Measurements from ENCODE around the gene PPP1R12A.

The PPP1R12A gene

DNA sequence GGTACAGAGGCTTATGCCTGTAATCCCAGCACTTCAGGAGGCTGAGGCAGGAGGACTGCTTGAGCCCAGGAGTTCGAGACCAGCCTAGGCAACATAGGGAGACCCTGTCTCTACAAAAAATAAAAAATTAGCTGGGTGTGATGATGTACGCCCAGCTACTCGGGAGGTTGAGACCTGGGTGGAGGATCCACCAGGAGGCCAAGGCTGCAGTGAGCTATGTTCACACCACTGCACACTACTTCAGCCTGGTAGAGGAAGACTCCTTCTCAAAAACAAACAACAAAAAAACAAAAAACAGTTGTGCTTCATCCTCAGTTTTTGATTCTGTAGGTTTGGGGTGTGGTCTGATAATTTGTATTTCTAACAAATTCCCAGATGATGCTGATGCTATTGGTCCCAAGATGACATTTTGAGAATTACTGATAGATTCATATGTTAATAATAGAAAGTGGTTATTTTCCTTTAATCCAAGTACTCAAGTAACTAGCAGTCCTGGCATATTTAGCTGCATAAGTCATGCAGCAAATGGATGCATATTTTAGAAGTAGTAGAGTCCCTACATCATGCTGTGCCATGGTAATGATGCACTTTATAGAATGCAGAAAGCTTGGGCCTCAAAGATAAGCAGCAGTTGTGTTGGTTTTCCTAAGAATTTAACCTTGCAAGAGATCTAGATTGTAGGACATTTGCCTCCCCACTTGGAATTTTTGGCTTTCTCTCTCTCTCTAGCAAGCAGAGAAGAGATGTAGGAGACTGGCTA, 168.0 kb downstream of the PPP1R12A start:
- DNase-seq, result no peak

DNA sequence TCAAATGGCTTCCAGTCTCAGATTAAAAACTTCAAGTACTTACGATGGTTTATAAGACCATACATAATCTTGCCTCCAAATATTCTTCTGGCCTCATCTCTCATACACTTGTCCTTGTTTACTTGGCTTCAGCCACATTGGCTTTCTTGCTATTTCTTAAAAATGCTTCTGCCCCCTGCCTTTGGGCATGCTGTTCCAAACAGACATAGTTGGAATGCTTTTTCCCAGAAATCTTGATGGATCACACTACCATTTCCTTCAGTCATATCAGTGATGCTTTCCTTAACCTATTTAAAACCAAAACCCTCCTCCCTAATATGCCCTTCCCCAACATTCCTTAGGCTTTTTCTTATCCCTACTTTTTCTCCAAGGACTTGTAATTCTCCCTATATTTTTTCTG, 169.7 kb downstream of the PPP1R12A start:
- no peak for DNase-seq

DNA sequence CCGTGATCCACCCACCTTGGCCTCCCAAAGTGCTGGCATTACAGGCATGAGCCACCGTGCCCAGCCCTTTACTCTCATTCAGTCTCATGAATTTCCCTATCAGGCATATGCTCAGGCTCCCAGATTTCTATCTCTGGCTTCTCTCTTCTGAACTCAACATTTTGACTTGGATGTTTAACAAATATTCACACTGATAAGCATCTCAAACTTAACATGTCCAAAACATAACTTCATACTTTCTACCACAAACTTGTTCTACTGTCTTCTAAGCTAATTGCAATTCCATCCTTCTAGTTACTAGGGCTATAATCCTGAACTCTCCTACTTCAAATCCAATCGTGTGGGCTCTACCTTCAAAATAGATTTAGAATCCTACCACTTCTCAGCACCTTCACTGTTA, 170.3 kb downstream of the PPP1R12A start:
- DNase-seq, result no peak

DNA sequence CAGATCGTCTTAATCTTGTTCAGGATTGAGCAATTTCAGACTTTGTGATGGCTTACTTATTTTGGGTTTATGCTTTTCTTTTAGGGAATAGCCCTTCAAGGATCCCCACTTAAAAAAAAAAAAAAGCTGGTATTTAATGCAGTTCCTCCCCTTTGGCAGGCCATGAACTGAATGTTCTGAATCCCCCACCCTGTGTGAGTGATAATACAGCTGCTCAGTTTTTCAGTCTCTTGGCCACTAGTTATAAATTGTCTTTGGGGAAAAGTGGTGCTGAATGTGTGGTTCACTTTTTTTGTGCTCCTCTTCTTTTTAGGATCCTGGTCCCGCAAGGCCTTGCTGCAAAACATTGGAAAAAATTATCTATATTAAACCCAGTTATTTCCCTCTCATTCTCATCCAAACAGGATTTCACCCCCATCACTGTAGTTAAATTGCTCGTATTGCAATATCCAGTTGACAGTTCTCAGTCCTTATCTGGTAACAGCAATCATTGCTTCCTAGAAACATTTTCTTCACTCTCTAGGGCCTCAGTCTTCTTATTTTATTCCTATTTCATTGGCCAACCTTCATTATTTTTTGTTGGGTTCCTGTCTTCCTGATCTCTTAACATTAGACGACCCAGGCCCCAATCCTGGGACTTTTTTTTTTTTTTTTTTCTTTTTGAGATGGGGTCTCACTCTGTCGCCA, 171.0 kb downstream of the PPP1R12A start:
- no peak for DNase-seq

DNA sequence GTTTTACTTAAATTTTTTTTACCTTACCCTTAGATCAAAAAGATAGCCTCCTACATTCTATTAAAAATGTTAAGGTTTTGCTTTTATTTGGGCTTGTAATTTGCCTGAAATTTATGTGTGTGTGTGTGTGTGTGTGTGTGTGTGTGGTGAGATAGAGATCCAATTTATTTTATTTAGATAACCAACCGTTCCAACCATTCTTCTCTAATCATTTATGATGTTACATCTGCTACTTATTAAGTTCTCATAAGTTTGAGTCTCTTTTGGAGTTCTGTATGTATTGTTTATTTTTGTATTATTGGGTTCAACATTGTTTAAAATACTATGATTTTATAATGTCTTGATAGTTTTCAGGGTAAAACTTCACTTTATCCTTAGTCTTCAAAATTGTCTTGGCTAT, 173.6 kb downstream of the PPP1R12A start:
- DNase-seq, result no peak

DNA sequence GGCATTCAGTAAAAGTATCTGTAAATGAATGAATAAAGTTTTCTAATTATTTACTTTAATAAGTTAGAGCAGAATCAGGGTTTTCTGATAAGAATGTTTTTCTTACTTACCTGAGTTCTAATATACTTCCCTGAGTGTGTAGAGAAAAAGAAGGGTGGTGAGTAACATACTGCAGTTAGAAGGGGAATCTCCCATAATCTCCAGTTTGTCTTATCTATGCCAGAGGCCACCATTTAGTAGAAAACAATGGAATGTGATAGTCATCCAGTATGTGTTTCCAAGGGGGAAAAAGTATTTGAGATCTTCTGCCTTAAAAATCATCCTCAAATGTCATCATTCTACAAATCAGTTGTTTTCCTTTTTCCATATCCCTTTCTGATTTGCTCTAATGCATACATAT, 187.6 kb downstream of the PPP1R12A start:
- DNase-seq, result no peak

DNA sequence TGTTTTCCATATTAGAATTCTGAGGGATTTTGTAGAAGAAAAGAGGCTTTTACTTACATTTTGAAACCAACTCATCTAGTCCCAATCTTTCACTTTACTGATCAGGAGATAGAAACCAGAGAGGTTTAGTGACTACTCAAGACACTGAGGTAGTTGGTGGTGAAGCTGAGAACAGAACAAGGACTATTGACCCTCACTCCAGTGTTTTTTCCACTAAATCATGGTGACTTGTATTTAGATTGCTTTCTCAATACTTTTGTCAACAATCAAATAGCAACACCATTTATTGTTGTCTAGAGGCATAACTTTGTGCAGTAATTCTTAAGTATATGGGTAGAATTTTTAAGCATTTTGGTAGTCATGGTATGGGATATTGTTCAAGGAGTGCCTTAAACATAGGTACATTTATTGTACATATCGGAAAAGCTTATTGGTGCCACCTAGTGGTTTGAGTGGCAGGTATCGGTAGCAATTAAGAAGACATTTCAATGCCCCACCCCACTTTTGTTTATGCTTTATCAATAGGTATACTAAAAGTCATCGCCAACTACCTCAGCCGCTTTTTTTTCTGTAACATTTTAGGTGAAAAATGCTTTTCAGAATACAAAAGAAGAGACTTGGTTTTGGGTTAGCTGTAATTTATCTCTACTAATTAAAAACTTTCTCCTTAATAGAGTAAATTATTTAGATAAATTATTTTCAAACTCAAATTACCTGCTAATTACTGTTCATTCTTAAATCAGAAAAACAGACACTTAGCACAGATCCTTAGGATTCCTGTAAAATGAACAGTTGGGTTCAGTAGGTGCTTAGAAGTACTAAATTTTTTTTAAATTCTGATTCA, 196.8 kb downstream of the PPP1R12A start:
- peak in 2 of 6 experiments; percentile 12 to 22 for DNase-seq

DNA sequence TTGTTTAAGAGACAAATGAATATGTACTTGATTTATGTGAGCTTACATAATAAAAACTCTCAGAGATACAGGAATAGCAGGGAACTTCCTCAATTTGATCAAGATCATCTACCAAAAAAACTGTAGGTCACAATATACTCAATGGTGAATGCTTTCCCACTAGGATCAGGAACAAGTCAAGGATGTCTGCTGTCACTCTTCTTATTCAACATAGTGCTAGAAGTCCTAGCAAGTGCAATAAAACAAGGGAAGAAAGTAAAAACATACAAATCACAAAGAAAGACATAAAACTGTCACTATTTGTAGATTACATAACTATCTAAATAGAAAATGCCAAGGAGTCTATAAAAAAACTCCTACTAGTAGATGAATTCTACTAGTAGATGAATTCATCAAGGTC, 202.3 kb downstream of the PPP1R12A start:
- DNase-seq, result no peak

GRCh38 chr12:79725987-79726386, 208.9 kb downstream of the PPP1R12A start:
- no peak for DNase-seq

All from stimulated activated naive CD4-positive, alpha-beta T cell (primary cell).